GM23248 (cell line): ENCODE measurements around the gene TMUB1. TPM values are rescaled to one million over a fixed set of nuclear protein-coding genes. Genes with fewer than 3 reads are reported as not detected.

Experiments
- DNase-seq: peaks from one replicate; pipeline ENCODE4 v3.0.0-alpha.2; 2015
- H2AFZ ChIP-seq: fragments of 200-600 bp; sonication (generic); 2 replicates; pipeline ENCODE4 v1.6.1; 2016; ENCODE audit warnings: antibody characterized with exemption
- H3F3A ChIP-seq: fragments of 200-600 bp; sonication (generic); 2 replicates; pipeline ENCODE4 v1.6.1; 2016; ENCODE audit warnings: mild to moderate bottlenecking, antibody characterized with exemption, mixed run types; ENCODE audit not compliant: insufficient read depth
- H3K27ac ChIP-seq: fragments of 200-600 bp; sonication (generic); 2 replicates; pipeline ENCODE4 v1.5.1; 2016; ENCODE audit warnings: mild to moderate bottlenecking
- H3K27me3 ChIP-seq: fragments of 200-600 bp; sonication (generic); replicated peaks from 2 replicates; pipeline ENCODE4 v1.6.1; 2016; ENCODE audit warnings: mild to moderate bottlenecking; ENCODE audit not compliant: insufficient read depth
- H3K36me3 ChIP-seq: fragments of 200-600 bp; sonication (generic); 2 replicates; pipeline ENCODE4 v1.6.1; 2016; ENCODE audit warnings: low read depth, mild to moderate bottlenecking
- H3K4me1 ChIP-seq: fragments of 200-600 bp; sonication (generic); 2 replicates; pipeline ENCODE4 v1.6.1; 2016; ENCODE audit warnings: mild to moderate bottlenecking; ENCODE audit not compliant: insufficient read depth
- H3K4me2 ChIP-seq: fragments of 200-600 bp; sonication (generic); one replicate; pipeline ENCODE4 v1.6.1; 2016; ENCODE audit warnings: mild to moderate bottlenecking; ENCODE audit not compliant: unreplicated experiment
- H3K4me3 ChIP-seq: fragments of 200-600 bp; sonication (generic); 2 replicates; pipeline ENCODE4 v1.5.1; 2016; ENCODE audit warnings: mild to moderate bottlenecking
- H3K79me2 ChIP-seq: fragments of 200-600 bp; sonication (generic); 2 replicates; pipeline ENCODE4 v1.6.1; 2016; ENCODE audit warnings: mild to moderate bottlenecking; ENCODE audit not compliant: insufficient read depth
- H3K9ac ChIP-seq: fragments of 200-600 bp; sonication (generic); 2 replicates; pipeline ENCODE4 v1.6.1; 2016; ENCODE audit warnings: mild to moderate bottlenecking
- H3K9me2 ChIP-seq: fragments of 200-600 bp; sonication (generic); 2 replicates; pipeline ENCODE4 v1.6.1; 2016; ENCODE audit warnings: mixed run types, mild to moderate bottlenecking, moderate library complexity; ENCODE audit not compliant: insufficient read depth
- H3K9me3 ChIP-seq: fragments of 200-600 bp; sonication (generic); one replicate; pipeline ENCODE4 v1.6.1; 2017; ENCODE audit warnings: low read depth
- H4K20me1 ChIP-seq: fragments of 200-600 bp; sonication (generic); 2 replicates; pipeline ENCODE4 v1.6.0; 2016; ENCODE audit not compliant: insufficient read depth
- EZH2 ChIP-seq: fragments of 200-600 bp; sonication (generic); IDR thresholded peaks from 2 replicates; pipeline ENCODE4 v1.6.1; 2018; ENCODE audit warnings: antibody characterized with exemption, mild to moderate bottlenecking; ENCODE audit not compliant: insufficient read depth, poor library complexity, severe bottlenecking
- EZH2phosphoT487 ChIP-seq: fragments of 200-600 bp; sonication (generic); IDR thresholded peaks from 2 replicates; pipeline ENCODE4 v1.6.1; 2018; ENCODE audit warnings: antibody characterized with exemption, moderate library complexity, mild to moderate bottlenecking, low read depth; ENCODE audit not compliant: insufficient read depth
- WGBS, 2 experiments: methylation state at CpG; one replicate each; pipeline ENCODE4 v1.1.6; 2015 to 2017; ENCODE audit warnings: low lambda C conversion rate in 2 of 2, low coverage in 1 of 2; ENCODE audit errors: missing lambda C conversion rate in 2 of 2; 5-methylcytosine and 5-hydroxymethylcytosine counted together
- in situ Hi-C: fragments of 300-500 bp; cut with MboI; formaldehyde crosslinking; loops from 2 replicates; pipeline ENCODE4 v1.15.0; 2020
- polyA plus RNA-seq: library from polyadenylated mRNA; unstranded; fragments of >200 nt; fragmentation: Nextera tagmentation; extraction: Ambion mirVana; gene quantifications from 2 replicates; pipeline ENCODE4 v1.2.1, GENCODE V29; 2016
- total RNA-seq: library from RNA; depleted of rRNA; stranded (reverse); fragments of >200 nt; shearing (Covaris generic); gene quantifications from 2 replicates; pipeline ENCODE4 v1.2.3, GENCODE V29; 2014

TMUB1 gene
- total and polyA plus RNA-seq, 2 experiments from 2014 or later = 19.9 to 33.6 TPM

GRCh38 chr7:151119902-151120301 is 36.6 kb upstream of the TMUB1 start:
- in situ Hi-C loops = no loop called here
- no peak overlapping the region for H3K27ac ChIP-seq
- H3K79me2 ChIP-seq = peaks cover 16% of the 10 kb centered on the region
- H3K9me2 ChIP-seq = no peaks in the 10 kb centered on the region
- H3F3A ChIP-seq = no peaks in the 10 kb centered on the region
- WGBS, 2 experiments = 98% methylated on average over 26 to 27 of the region's 27 CpGs
- no peak for DNase-seq
- no peaks in the 10 kb centered on the region for H3K4me1 ChIP-seq
- TF ChIP-seq EZH2 (no peak), EZH2phosphoT487 (no peak)
- H2AFZ ChIP-seq = no peak overlapping the region
- no peak overlapping the region for H3K4me2 ChIP-seq
- no peak overlapping the region for H3K9ac ChIP-seq
- no peaks in the 10 kb centered on the region for H3K27me3 ChIP-seq
- peaks cover 6% of the 10 kb centered on the region for H3K36me3 ChIP-seq
- no peaks in the 10 kb centered on the region for H4K20me1 ChIP-seq
- no peaks in the 10 kb centered on the region for H3K9me3 ChIP-seq
- no peak overlapping the region for H3K4me3 ChIP-seq

- in situ Hi-C loops = no loop called here
- 95 to 96% methylated on average over 13 of the region's 13 CpGs for WGBS, 2 experiments
- peaks cover 20% of the 10 kb centered on the region for H3K79me2 ChIP-seq
These were observed 35.7 kb upstream of the TMUB1 start for GRCh38 chr7:151119055-151119415.

GRCh38 chr7:151118108-151119054 is 35.1 kb upstream of the TMUB1 start:
- no peak overlapping the region for H3K4me2 ChIP-seq
- peaks cover 11% of the 10 kb centered on the region for H3K4me1 ChIP-seq
- no peak overlapping the region for H2AFZ ChIP-seq
- H3K9me2 ChIP-seq = no peaks in the 10 kb centered on the region
- no peaks in the 10 kb centered on the region for H4K20me1 ChIP-seq
- no peaks in the 10 kb centered on the region; the same call in 1 of the 2 replicates for H3K36me3 ChIP-seq
- no peak overlapping the region for H3K27ac ChIP-seq
- no peak for TF ChIP-seq EZH2
- no peak for TF ChIP-seq EZH2phosphoT487
- no peak overlapping the region for H3K4me3 ChIP-seq
- H3K27me3 ChIP-seq = no peaks in the 10 kb centered on the region
- H3K9me3 ChIP-seq = no peaks in the 10 kb centered on the region
- WGBS, 2 experiments = 96 to 99% methylated on average over 36 to 38 of the region's 38 CpGs
- in situ Hi-C loops = no loop called here
- H3K9ac ChIP-seq = no peak overlapping the region
- H3F3A ChIP-seq = peaks cover 10% of the 10 kb centered on the region
- peaks cover 27% of the 10 kb centered on the region for H3K79me2 ChIP-seq
- no peak for DNase-seq

More at GRCh38 chr7:151119055-151119415, 35.7 kb upstream of the TMUB1 start:
- Histone ChIP-seq H2AFZ (no peak overlapping the region), H3K4me3 (no peak overlapping the region), H3K4me2 (no peak overlapping the region), H3K36me3 (no peaks in the 10 kb centered on the region; the same call in 1 of the 2 replicates), H3K9me3 (no peaks in the 10 kb centered on the region), H3F3A (peaks cover 4% of the 10 kb centered on the region), H3K4me1 (peaks cover 4% of the 10 kb centered on the region), H3K9ac (no peak overlapping the region), H4K20me1 (no peaks in the 10 kb centered on the region), H3K27me3 (no peaks in the 10 kb centered on the region), H3K9me2 (no peaks in the 10 kb centered on the region), H3K27ac (no peak overlapping the region)
- TF ChIP-seq EZH2phosphoT487 (no peak), EZH2 (no peak)
- no peak for DNase-seq

- H4K20me1 ChIP-seq = no peaks in the 10 kb centered on the region
These were observed 34.3 kb upstream of the TMUB1 start for GRCh38 chr7:151117565-151117964.

More at GRCh38 chr7:151117565-151117964, 34.3 kb upstream of the TMUB1 start:
- H3K4me2 ChIP-seq = no peak overlapping the region
- no peaks in the 10 kb centered on the region for H3K9me2 ChIP-seq
- peaks cover 13% of the 10 kb centered on the region for H3F3A ChIP-seq
- no peaks in the 10 kb centered on the region for H3K9me3 ChIP-seq
- peaks cover 13% of the 10 kb centered on the region for H3K4me1 ChIP-seq
- no peak overlapping the region for H2AFZ ChIP-seq
- H3K27me3 ChIP-seq = no peaks in the 10 kb centered on the region
- H3K4me3 ChIP-seq = no peak overlapping the region
- no peak overlapping the region for H3K9ac ChIP-seq
- peaks cover 35% of the 10 kb centered on the region for H3K79me2 ChIP-seq
- H3K27ac ChIP-seq = no peak overlapping the region
- 97 to 98% methylated on average over 12 of the region's 12 CpGs for WGBS, 2 experiments
- TF ChIP-seq EZH2phosphoT487 (no peak), EZH2 (no peak)
- in situ Hi-C loops = no loop called here
- no peak for DNase-seq
- no peaks in the 10 kb centered on the region; the same call in 1 of the 2 replicates for H3K36me3 ChIP-seq
